ENCODE data around the gene HJV.
"Not testable (repeated sequence)": the region's sequence is repeated elsewhere in the genome, so short reads cannot be mapped to it uniquely, and the experiment has no call there.

HJV gene, protein sequence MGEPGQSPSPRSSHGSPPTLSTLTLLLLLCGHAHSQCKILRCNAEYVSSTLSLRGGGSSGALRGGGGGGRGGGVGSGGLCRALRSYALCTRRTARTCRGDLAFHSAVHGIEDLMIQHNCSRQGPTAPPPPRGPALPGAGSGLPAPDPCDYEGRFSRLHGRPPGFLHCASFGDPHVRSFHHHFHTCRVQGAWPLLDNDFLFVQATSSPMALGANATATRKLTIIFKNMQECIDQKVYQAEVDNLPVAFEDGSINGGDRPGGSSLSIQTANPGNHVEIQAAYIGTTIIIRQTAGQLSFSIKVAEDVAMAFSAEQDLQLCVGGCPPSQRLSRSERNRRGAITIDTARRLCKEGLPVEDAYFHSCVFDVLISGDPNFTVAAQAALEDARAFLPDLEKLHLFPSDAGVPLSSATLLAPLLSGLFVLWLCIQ

DNA sequence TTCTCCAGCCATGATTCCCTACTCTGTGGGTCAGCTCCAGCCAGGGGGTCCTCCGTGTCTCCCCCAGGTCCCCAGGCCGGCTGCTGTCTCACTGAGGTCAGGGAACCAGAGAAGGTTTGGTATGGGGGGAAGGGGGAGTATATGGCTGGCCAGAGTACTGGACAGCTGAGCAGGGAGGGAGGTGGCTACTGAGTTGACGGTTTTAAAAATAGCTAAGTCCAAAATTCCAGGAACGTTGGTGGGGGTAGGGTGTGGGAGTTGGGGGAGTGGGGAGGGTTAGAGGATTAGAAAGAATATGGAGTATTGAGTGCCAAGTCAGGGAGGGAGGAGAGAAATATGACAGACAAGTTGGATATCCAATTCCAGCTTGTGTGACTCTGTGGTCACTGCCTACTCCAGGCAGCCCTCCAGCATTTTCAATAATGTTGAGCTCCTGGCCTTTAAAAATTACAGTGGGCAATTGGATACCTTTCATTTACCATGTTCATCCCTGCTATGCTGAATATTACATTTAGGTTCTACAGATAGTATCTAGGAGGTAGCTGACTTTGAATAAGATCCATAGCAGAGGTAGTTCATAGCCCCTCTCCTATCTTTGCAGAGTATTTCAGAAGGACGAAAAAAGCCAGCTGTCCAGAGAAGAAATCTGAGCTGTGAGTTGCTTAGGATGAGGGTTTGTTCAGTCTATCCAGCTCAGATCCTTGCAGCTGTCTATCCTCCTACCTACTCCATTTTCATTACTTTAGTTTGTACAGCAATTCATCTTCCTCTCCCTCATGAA is at the start of gene HJV:
Gene HJV (minus strand): TSS at position 114 of the 781 bp plus-strand sequence. CDS start 1,504 bp downstream, outside the sequence.
- TF ChIP-seq, protein P1, sequence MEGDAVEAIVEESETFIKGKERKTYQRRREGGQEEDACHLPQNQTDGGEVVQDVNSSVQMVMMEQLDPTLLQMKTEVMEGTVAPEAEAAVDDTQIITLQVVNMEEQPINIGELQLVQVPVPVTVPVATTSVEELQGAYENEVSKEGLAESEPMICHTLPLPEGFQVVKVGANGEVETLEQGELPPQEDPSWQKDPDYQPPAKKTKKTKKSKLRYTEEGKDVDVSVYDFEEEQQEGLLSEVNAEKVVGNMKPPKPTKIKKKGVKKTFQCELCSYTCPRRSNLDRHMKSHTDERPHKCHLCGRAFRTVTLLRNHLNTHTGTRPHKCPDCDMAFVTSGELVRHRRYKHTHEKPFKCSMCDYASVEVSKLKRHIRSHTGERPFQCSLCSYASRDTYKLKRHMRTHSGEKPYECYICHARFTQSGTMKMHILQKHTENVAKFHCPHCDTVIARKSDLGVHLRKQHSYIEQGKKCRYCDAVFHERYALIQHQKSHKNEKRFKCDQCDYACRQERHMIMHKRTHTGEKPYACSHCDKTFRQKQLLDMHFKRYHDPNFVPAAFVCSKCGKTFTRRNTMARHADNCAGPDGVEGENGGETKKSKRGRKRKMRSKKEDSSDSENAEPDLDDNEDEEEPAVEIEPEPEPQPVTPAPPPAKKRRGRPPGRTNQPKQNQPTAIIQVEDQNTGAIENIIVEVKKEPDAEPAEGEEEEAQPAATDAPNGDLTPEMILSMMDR (IDR thresholded peaks at IDR 0.05; ENCODE audit: low read depth, low read length), result no peak
- DNase-seq (ENCODE audit: extremely low read depth, low read depth), result no peak

DNA sequence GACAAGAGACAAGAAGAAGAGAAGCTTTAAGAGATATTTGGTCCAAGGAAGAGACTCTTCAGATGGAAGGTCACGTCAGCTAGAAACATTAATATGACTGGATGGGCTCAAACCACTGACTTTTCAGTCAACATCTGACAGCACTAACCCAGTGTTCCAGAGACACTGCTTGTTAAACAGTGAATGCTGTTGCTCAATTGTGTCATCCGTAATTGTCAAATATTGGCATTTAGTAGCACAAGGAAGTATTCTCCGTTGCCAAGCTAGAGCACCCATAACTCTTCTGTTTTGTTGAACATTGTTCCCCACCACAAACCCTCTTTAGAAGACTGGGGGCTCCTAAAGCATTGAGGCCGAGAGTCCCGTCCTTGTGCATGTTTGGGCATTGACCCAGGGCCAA is 37.6 kb upstream of the HJV start:
- not testable (repeated sequence) for DNase-seq (ENCODE audit: extremely low read depth, low read depth)

DNA sequence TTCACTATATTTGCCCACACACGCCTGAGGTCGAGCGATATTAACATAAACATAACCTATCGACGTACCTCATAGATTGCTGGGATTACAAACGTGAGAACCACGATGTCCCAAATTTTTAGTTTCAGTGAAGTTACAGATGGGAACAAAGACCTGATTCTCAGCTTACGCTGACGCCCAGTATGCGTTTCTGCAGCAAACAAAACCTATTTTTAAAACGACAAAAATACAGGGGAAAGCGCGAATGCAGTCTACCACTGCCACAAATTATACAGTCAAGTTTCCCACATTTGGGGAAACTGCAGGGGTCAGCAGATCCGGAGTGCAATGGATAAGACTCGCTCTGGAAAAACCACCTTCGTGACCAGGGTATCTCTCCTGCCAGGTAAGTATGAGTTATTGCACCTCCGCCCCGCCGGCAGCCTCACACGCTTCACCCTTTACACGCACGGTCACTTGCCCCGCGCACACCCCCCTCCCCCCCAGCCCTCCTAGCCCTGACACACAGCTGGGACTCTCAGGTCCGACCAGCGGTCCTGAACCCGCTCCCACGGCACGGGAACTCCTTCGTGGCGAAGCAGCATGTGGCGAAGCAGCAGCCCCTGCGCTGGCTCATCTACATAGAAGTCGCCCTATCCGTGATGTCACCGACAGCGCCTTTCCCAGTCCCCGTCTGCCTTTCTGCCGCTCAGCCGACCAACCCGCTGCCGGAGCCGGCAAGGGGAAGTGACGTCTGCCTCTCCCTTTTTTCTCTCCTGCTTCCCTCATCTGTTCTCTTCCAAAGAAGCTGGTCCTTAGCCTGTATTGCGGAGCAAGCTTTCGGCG is 30.5 kb upstream of the HJV start:
- DNase-seq (ENCODE audit: extremely low read depth, low read depth), result not testable (repeated sequence)

DNA sequence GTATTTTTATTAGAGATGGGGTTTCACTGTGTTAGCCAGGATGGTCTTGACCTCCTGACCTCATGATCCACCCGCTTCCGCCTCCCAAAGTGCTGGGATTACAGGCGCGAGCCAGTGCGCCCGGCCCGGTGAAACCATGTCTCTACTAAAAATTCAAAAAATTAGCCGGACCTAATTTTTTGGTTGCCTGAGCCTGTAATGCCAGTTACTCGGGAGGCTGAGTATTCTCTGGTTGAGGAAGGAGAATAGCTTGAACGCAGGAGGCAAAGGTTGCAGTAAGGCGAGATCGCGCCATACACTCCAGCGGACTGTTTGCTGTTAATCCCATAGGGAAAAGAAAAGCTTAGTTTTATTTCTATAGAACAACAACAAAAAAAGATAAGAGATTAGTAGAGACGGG is 29.9 kb upstream of the HJV start:
- TF ChIP-seq, protein P1 (IDR thresholded peaks at IDR 0.05; ENCODE audit: low read depth, low read length), result no peak
- DNase-seq (ENCODE audit: extremely low read depth, low read depth), result no peak

DNA sequence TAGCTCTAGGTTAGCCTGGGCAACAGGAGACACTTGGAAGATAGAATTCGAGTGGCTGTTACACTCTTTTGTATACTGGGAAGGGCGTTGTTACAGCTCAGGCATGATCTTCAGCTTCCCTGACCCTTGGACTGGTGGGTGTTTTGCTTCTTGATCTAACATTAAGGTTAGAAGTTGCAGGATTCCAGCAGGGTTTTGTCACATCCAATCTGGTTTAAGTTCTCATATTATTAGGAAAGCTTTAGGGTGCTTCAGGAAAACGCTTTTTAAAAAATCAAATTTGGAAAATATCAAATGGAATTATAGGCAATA is 29.1 kb upstream of the HJV start:
- not testable (repeated sequence) for DNase-seq (ENCODE audit: extremely low read depth, low read depth)

DNA sequence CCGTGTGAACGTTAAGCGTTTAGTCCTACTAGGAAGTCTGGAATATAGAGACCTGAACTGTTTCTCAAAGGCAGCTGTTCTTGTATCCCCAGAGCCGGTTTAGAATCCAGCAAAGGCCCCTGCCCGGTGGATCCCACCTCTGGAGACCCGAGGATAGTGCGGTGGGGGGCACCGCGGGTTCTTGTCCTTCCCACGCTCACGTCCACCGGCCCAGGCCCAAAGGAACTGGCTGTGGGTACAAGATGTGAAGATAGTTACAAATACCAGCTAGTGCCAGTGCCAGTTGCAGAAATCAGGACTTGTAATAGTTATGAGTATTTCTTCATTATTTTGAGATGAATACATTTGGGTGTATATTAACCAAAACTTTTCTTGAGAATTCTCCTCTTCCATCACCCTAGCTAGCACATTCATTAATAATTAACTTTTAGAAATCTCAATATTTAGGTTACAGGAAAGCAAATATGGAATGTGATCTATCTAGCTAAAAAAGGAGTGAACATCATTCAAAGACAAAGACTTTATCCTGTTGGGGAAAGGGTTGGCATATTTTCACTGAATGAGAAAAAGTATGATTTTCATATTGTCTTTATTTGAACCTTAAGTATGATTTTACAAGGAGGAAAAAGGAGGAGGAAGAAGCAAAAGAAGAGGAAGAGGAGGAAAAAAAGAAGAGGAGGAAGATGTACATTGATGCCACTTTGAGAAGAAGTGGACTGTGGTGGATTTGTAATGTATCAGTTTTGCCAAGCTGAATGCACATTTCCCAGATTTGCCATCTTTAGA is 28.5 kb upstream of the HJV start:
- not testable (repeated sequence) for DNase-seq (ENCODE audit: extremely low read depth, low read depth)

DNA sequence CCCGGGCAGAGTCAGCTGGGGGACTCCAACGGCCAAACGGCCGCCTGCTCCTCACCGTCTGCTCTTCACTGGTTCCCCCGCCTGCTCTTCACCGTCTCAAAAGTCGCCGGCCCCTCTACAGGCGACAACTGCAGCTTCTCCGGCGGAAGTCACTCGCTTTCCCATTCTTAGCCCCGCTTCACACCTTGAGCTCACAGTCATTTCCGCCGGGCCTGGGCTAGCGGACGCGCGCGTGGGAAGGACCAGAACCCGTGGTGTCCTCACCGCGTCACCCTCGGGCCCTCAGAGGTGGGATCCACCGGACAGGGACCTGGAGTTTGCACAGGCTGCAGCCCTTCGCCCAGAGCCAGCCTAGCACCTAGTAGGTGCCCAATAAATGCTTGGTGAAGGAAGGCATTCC is 27.9 kb upstream of the HJV start:
- TF ChIP-seq, protein P1 (IDR thresholded peaks at IDR 0.05; ENCODE audit: low read depth, low read length), result no peak
- DNase-seq (ENCODE audit: extremely low read depth, low read depth), result no peak

DNA sequence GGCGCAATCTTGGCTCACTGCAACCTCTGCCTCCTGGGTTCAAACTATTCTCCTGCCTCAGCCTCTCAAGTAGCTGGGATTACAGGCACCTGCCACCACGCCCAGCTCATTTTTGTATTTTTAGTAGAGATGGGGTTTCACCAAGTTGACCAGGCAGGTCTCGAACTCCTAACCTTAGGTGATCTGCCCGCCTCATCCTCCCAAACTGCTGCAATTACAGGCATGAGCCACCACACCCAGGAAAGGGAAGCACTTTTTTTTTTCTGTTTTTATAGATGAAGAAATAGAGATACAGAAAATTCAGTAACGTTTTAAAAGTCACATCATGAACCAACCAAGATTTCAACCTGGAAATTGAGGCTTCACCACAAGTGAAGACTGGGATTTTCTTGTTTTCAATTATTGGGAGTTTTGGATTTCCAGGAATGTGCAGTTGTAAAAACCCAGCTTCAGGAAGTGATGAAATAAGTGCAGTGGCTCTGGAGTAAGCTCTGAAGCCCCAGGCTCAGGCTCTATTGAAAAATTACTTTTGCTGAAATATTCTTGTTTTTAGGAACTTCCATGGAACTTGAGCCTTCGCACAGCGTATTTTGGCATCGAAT is 27.1 kb upstream of the HJV start:
- DNase-seq (ENCODE audit: extremely low read depth, low read depth), result not testable (repeated sequence)

DNA sequence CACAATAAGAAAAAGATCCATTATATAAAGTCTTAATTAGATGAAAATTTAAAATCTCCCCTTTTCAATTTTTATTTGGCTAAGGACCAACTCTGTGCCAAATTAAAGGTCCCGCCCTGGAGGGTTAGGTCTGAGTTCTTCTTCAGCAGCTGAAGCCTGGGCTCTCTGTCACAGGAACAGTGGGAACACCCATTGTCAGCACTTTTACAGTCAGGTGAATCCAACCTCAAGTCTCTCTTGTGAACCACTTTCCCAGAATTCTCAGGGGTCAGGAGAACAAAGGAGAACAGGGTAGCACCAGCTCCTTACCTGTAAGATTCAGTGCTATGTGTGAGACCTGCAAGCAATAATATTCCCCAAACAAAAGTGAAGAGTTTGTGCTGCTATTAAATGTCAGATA is 25.1 kb upstream of the HJV start:
- no peak for DNase-seq (ENCODE audit: extremely low read depth, low read depth)
- TF ChIP-seq, protein P1 (IDR thresholded peaks at IDR 0.05; ENCODE audit: low read depth, low read length), result no peak

Data from AG09319 (cell line).